IMR-90 (cell line): ENCODE results near the gene DDAH2. TPM values are rescaled to one million over a fixed set of nuclear protein-coding genes. Genes with fewer than 3 reads are reported as not detected.

Experiments
- ATAC-seq: fragments of 200-7000 bp; cut with Tn5 transposase; 2 replicates; pipeline ENCODE4 v1.9.1; 2020; ENCODE audit warnings: low read depth, mild to moderate bottlenecking, moderate library complexity
- BruUV-seq: library from RNA; stranded (reverse); fragments of 400-500 nt; replicated peaks from 2 replicates; lab custom pipeline; 2021; lab: Mats Ljungman, UMichigan
- CTCF ChIA-PET: fragments of 300-600 bp; formaldehyde crosslinking; extraction: SDS; loops from one replicate; lab custom pipeline; 2021; ENCODE audit warnings: antibody characterized with exemption; lab: Yijun Ruan, JAX
- POLR2A ChIA-PET: fragments of 300-600 bp; sonication (Branson Sonifier 250); formaldehyde crosslinking; loops from one replicate; lab custom pipeline; 2022; ENCODE audit warnings: antibody characterized with exemption; ENCODE audit not compliant: unreplicated experiment; lab: Charles Lee
- DNase-seq: peaks from one replicate; pipeline ENCODE4 v3.0.0; 2013
- H2AFZ ChIP-seq: replicated peaks from 2 replicates; pipeline ENCODE3; 2013; ENCODE audit warnings: low read length, mild to moderate bottlenecking; ENCODE audit not compliant: poor library complexity
- H2AK5ac ChIP-seq: 2 replicates; pipeline ENCODE4 v1.6.1; 2013; ENCODE audit warnings: low read depth, low read length, inconsistent platforms
- H2AK9ac ChIP-seq: replicated peaks from 2 replicates; pipeline ENCODE3; 2013; ENCODE audit warnings: mild to moderate bottlenecking, low read depth, low read length, moderate library complexity; ENCODE audit not compliant: poor library complexity
- H2BK120ac ChIP-seq: 2 replicates; pipeline ENCODE4 v1.6.1; 2013; ENCODE audit warnings: low read depth, low read length, inconsistent platforms
- H2BK15ac ChIP-seq: 3 replicates; pipeline ENCODE4 v1.6.1; 2013; ENCODE audit warnings: low read depth, low read length, inconsistent platforms
- H2BK20ac ChIP-seq: 2 replicates; pipeline ENCODE4 v1.6.1; 2013; ENCODE audit warnings: low read depth, mild to moderate bottlenecking, inconsistent platforms, low read length, moderate library complexity
- H2BK5ac ChIP-seq: 2 replicates; pipeline ENCODE4 v1.6.1; 2013; ENCODE audit warnings: mild to moderate bottlenecking, low read depth, low read length, inconsistent platforms; ENCODE audit not compliant: poor library complexity, severe bottlenecking
- H3K14ac ChIP-seq: replicated peaks from 2 replicates; pipeline ENCODE4 v1.6.1; 2013; ENCODE audit warnings: low read depth, low read length, inconsistent platforms
- H3K18ac ChIP-seq: 2 replicates; pipeline ENCODE4 v1.6.1; 2013; ENCODE audit warnings: low read depth, low read length, control low read depth
- H3K23ac ChIP-seq: 2 replicates; pipeline ENCODE4 v1.6.1; 2013; ENCODE audit warnings: low read depth, low read length, inconsistent platforms
- H3K27ac ChIP-seq: 2 replicates; pipeline ENCODE4 v1.5.1; 2013; ENCODE audit warnings: mild to moderate bottlenecking, control low read depth, low read length; ENCODE audit not compliant: insufficient read depth
- H3K27me3 ChIP-seq: 2 replicates; pipeline ENCODE4 v1.6.1; 2013; ENCODE audit warnings: low read length; ENCODE audit not compliant: control insufficient read depth, insufficient read depth
- H3K36me3 ChIP-seq: 2 replicates; pipeline ENCODE4 v1.6.1; 2013; ENCODE audit warnings: low read length, mixed read lengths; ENCODE audit not compliant: control insufficient read depth, insufficient read depth
- H3K4ac ChIP-seq: 2 replicates; pipeline ENCODE4 v1.6.1; 2013; ENCODE audit warnings: low read depth, low read length, inconsistent platforms
- H3K4me1 ChIP-seq: 2 replicates; pipeline ENCODE4 v1.6.1; 2013; ENCODE audit warnings: low read length, mixed read lengths; ENCODE audit not compliant: control insufficient read depth, insufficient read depth
- H3K4me2 ChIP-seq: 2 replicates; pipeline ENCODE4 v1.6.1; 2013; ENCODE audit warnings: low read depth, mild to moderate bottlenecking, control low read depth, low read length, moderate library complexity
- H3K4me3 ChIP-seq: 2 replicates; pipeline ENCODE4 v1.5.1; 2013; ENCODE audit warnings: low read depth, mild to moderate bottlenecking, control low read depth, low read length, moderate library complexity; ENCODE audit not compliant: insufficient read depth
- H3K56ac ChIP-seq: 2 replicates; pipeline ENCODE4 v1.6.1; 2013; ENCODE audit warnings: low read length, inconsistent platforms; ENCODE audit not compliant: insufficient read depth; ENCODE audit errors: extremely low read depth
- H3K79me1 ChIP-seq, 2 experiments: 2 replicates each; pipeline ENCODE4 v1.6.1; 2013; ENCODE audit warnings: low read length in 2 of 2, inconsistent platforms in 1 of 2, low read depth in 1 of 2
- H3K9ac ChIP-seq: 2 replicates; pipeline ENCODE4 v1.6.1; 2013; ENCODE audit warnings: low read depth, low read length, control low read depth
- H3K9me1 ChIP-seq: 2 replicates; pipeline ENCODE4 v1.6.1; 2013; ENCODE audit warnings: low read length, inconsistent platforms; ENCODE audit not compliant: insufficient read depth
- H3K9me3 ChIP-seq: 2 replicates; pipeline ENCODE4 v1.6.1; 2013; ENCODE audit warnings: low read length; ENCODE audit not compliant: control insufficient read depth, insufficient read depth
- H4K20me1 ChIP-seq: 2 replicates; pipeline ENCODE4 v1.6.1; 2013; ENCODE audit warnings: low read length, inconsistent platforms; ENCODE audit not compliant: insufficient read depth
- H4K5ac ChIP-seq: 2 replicates; pipeline ENCODE4 v1.6.1; 2013; ENCODE audit warnings: mild to moderate bottlenecking, low read depth, low read length, control low read depth
- H4K8ac ChIP-seq, 2 experiments: 2 replicates each; pipeline ENCODE4 v1.6.1; 2013; ENCODE audit warnings: low read depth in 2 of 2, low read length in 2 of 2, control low read depth in 1 of 2, inconsistent platforms in 1 of 2
- H4K91ac ChIP-seq: 2 replicates; pipeline ENCODE4 v1.6.1; 2013; ENCODE audit warnings: low read depth, low read length, inconsistent platforms; ENCODE audit not compliant: insufficient read depth
- BHLHE40 ChIP-seq: fragments of 150-350 bp; IDR thresholded peaks from 2 replicates; pipeline ENCODE4 v1.6.1; 2016; ENCODE audit warnings: mild to moderate bottlenecking, low read depth, low read length
- CEBPB ChIP-seq: IDR thresholded peaks from 2 replicates; pipeline ENCODE4 v1.6.1; 2012; ENCODE audit warnings: low read depth, low read length, improper control_type of control experiment
- CHD1 ChIP-seq: IDR thresholded peaks from 2 replicates; pipeline ENCODE4 v1.6.1; 2012; ENCODE audit warnings: low read depth, low read length, improper control_type of control experiment
- NFE2L2 ChIP-seq: fragments of 150-350 bp; IDR thresholded peaks from 2 replicates; pipeline ENCODE4 v1.6.1; 2016; ENCODE audit warnings: low read depth, mild to moderate bottlenecking, low read length
- POLR2A ChIP-seq: IDR thresholded peaks from 2 replicates; pipeline ENCODE4 v1.6.1; 2012; ENCODE audit warnings: mild to moderate bottlenecking, low read depth, low read length
- RAD21 ChIP-seq: IDR thresholded peaks from 2 replicates; pipeline ENCODE4 v1.6.1; 2012; ENCODE audit warnings: low read length, improper control_type of control experiment
- RFX5 ChIP-seq: IDR thresholded peaks from 2 replicates; pipeline ENCODE4 v1.8.0; 2012; ENCODE audit warnings: low read depth, mild to moderate bottlenecking, low read length, moderate library complexity
- WGBS, 2 experiments: methylation state at CpG; one replicate each; pipeline versions ENCODE4 v1.1.5 to v1.1.7; 2013; ENCODE audit warnings: missing lambda C conversion rate in 2 of 2; ENCODE audit not compliant: insufficient read length in 1 of 2; ENCODE audit errors: extremely low coverage in 2 of 2; 5-methylcytosine and 5-hydroxymethylcytosine counted together
- dilution Hi-C: fragments of 300-500 bp; cut with HindIII; formaldehyde crosslinking; loops from one replicate; pipeline ENCODE4 v1.14.3; 2018; ENCODE audit warnings: low sequenced_read_pairs; ENCODE audit not compliant: unreplicated experiment
- in situ Hi-C: fragments of 300-500 bp; cut with MboI; formaldehyde crosslinking; loops from 3 replicates; pipeline ENCODE4 v1.14.3; 2019; ENCODE audit warnings: low sequenced_read_pairs, inconsistent platforms, mixed read lengths
- intact Hi-C: fragments of 100-400 bp; cut with micrococcal nuclease; formaldehyde crosslinking; loops from 2 replicates; pipeline ENCODE4 v1.10.0; 2022
- polyA plus RNA-seq, 3 experiments: library from polyadenylated mRNA; depleted of rRNA; stranded (reverse); fragments of >200 nt; gene quantifications; 2 replicates each; pipeline ENCODE4 v1.2.3, GENCODE V29; 2012; ENCODE audit warnings: low replicate concordance in 1 of 3
- total RNA-seq: library from RNA; depleted of rRNA; stranded (reverse); fragments of >200 nt; gene quantifications from 2 replicates; pipeline ENCODE4 v1.2.3, GENCODE V29; 2012
- TF ChIP-seq, protein P1 (sequence below): fragments of 150-350 bp; IDR thresholded peaks from 2 replicates; pipeline ENCODE4 v1.6.1; 2016; ENCODE audit warnings: low read depth, mild to moderate bottlenecking, low read length, moderate library complexity, borderline replicate concordance

Gene DDAH2
- total and polyA plus RNA-seq, 2 of the 4 experiments (the other 2 are of a cell fraction): 40.7 to 57.9 TPM

- no peak overlapping the region for H2BK120ac ChIP-seq
- H4K91ac ChIP-seq: no peak overlapping the region
- dilution Hi-C loops: no loop called here
- no peak overlapping the region for H2AK5ac ChIP-seq
- no peak overlapping the region for H3K18ac ChIP-seq
- H3K9me1 ChIP-seq: peaks cover 4% of the 10 kb centered on the region; the same call in 1 of the 2 replicates
- no peaks in the 10 kb centered on the region for H3K4me1 ChIP-seq
- no peak overlapping the region for H3K9ac ChIP-seq
- no peak overlapping the region for H4K8ac ChIP-seq
- ATAC-seq (no peak), DNase-seq (no peak)
- H3K9me3 ChIP-seq: no peaks in the 10 kb centered on the region
- H4K5ac ChIP-seq: no peak overlapping the region
- no peak overlapping the region for H2BK20ac ChIP-seq
- H3K27ac ChIP-seq: no peak overlapping the region
- intact Hi-C loops: no loop called here
- ChIA-PET POLR2A (no interaction called here), CTCF (no interaction called here)
- H3K27me3 ChIP-seq: peaks cover 18% of the 10 kb centered on the region
- H3K23ac ChIP-seq: no peak overlapping the region; the same call in 1 of the 2 replicates
- H2BK15ac ChIP-seq: no peak overlapping the region
- WGBS, 2 experiments: no CpG with 5 or more reads among the region's 1 CpG
- TF ChIP-seq POLR2A (no peak), CEBPB (no peak), RFX5 (no peak), BHLHE40 (no peak), RAD21 (no peak), NFE2L2 (no peak), CHD1 (no peak)
- TF ChIP-seq, protein P1, sequence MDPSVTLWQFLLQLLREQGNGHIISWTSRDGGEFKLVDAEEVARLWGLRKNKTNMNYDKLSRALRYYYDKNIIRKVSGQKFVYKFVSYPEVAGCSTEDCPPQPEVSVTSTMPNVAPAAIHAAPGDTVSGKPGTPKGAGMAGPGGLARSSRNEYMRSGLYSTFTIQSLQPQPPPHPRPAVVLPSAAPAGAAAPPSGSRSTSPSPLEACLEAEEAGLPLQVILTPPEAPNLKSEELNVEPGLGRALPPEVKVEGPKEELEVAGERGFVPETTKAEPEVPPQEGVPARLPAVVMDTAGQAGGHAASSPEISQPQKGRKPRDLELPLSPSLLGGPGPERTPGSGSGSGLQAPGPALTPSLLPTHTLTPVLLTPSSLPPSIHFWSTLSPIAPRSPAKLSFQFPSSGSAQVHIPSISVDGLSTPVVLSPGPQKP: no peak
- no peak overlapping the region for H3K4me2 ChIP-seq
- no peaks in the 10 kb centered on the region for H4K20me1 ChIP-seq
- H3K4ac ChIP-seq: no peak overlapping the region
- no peak overlapping the region for H3K4me3 ChIP-seq
- no peak overlapping the region for H2BK5ac ChIP-seq
- no peaks in the 10 kb centered on the region for H3K36me3 ChIP-seq
- in situ Hi-C loops: no loop called here
- H3K79me1 ChIP-seq: no peaks in the 10 kb centered on the region
- no peak overlapping the region for H2AK9ac ChIP-seq
- H3K56ac ChIP-seq: no peak overlapping the region
- H3K14ac ChIP-seq: no peak overlapping the region
- H2AFZ ChIP-seq: no peak overlapping the region
- BruUV-seq: no TSS peak
These were observed 10.8 kb downstream of the DDAH2 start for GRCh38 chr6:31718265-31718664.
